SK-N-MC (cell line): ENCODE measurements around the gene TESK1.

Experiments
- DNase-seq: peaks from one replicate; pipeline ENCODE4 v3.0.0-alpha.2; 2011; ENCODE audit warnings: low read depth, low spot score
- H3K27ac ChIP-seq: fragments of 200-600 bp; sonication (generic); 2 replicates; pipeline ENCODE4 v1.5.1; 2016; ENCODE audit warnings: mixed run types
- H3K36me3 ChIP-seq: fragments of 200-600 bp; sonication (generic); 2 replicates; pipeline ENCODE4 v1.6.1; 2017; ENCODE audit warnings: antibody characterized with exemption, low read length, mixed read lengths; ENCODE audit not compliant: insufficient read depth
- H3K4me3 ChIP-seq: fragments of 200-600 bp; sonication (generic); 2 replicates; pipeline ENCODE4 v1.5.1; 2016
- H3K9ac ChIP-seq: fragments of 200-600 bp; sonication (generic); 2 replicates; pipeline ENCODE4 v1.8.0; 2017; ENCODE audit warnings: mixed run types, mixed read lengths; ENCODE audit not compliant: insufficient read length
- H3K9me3 ChIP-seq: fragments of 200-600 bp; sonication (generic); 2 replicates; pipeline ENCODE4 v1.6.1; 2017; ENCODE audit warnings: low read depth, mild to moderate bottlenecking, antibody characterized with exemption, low read length, moderate library complexity, mixed read lengths
- EZH2 ChIP-seq: fragments of 200-600 bp; sonication (generic); IDR thresholded peaks from one replicate; pipeline ENCODE4 v1.6.1; 2017; ENCODE audit warnings: antibody characterized with exemption
- FOXP2 ChIP-seq: optimal IDR thresholded peaks from 2 replicates; pipeline ENCODE3; 2011; ENCODE audit warnings: mild to moderate bottlenecking, moderate library complexity; ENCODE audit not compliant: insufficient read depth; ENCODE audit errors: extremely low read length, control extremely low read depth
- POLR2AphosphoS5 ChIP-seq: IDR thresholded peaks from 2 replicates; pipeline ENCODE4 v1.6.1; 2012; ENCODE audit warnings: mild to moderate bottlenecking, low read depth, low read length, borderline replicate concordance

The TESK1 gene

DNA sequence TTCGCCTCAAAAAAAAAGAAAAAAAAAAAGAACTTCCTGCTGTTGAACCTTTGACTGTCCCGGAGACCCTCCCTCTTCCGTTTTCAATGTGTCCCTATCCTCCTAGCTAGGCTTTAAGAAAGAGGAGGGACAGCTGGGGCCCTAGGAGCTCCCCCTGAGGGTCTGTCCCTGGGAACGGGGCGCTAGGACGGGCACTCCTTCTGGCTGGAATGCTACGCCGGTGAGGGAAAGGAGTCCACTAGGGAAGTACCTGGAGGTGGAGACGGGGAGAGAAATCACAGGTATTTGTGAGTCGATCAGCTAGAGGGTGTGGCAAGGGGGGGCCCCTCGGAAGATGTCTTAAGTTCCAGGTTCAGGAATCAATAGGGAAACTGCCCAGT is 41.1 kb downstream of the TESK1 start:
- no peak for DNase-seq
- Histone ChIP-seq H3K4me3 (peak overlapping the region; percentile 79), H3K36me3 (no peaks in the 10 kb centered on the region), H3K27ac (no peak overlapping the region), H3K9me3 (no peaks in the 10 kb centered on the region), H3K9ac (peak overlapping the region; percentile 56)
- TF ChIP-seq FOXP2, result no peak
- no peak for TF ChIP-seq EZH2
- no peak for TF ChIP-seq POLR2AphosphoS5

DNA sequence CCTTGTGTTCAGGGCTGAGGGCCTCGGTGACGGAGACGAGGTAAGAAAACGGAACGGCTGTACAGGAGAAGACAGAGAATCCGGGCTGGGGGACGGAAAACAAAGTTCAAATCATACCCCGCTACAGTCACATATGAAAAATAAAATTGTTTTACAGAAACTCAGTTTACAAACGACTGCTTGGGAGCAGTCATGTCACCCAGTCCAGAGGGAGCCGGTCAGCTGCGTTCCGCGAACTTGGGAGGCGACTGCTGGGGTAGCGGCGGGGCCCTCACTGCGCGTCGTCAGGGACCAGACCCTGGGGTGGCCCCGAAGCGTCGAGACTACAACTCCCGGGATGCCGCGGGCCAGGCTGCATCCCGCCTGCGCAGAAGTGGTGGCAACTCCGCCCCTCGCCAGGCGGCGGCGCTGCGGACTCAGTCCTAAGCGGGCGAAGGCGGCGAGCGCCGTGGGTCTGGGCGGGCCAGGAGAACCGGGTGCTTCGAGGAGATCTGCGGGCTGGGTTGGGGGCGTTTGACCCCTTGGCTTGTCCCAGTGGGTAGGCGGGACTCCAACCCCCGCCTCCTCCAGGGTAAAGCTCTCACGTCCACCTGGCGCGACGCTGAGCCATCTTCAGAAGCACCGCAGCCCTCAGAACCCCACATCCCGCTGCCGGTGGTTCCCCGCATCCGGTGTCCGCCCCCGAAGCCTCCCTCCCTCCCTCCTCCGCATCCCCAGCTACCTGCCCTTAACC is 41.6 kb downstream of the TESK1 start:
- H3K36me3 ChIP-seq, result no peaks in the 10 kb centered on the region
- H3K9me3 ChIP-seq, result no peaks in the 10 kb centered on the region
- TF ChIP-seq EZH2 (no peak), POLR2AphosphoS5 (peak; percentile 69), FOXP2 (no peak)
- H3K4me3 ChIP-seq, result peak overlapping the region; percentile 79
- DNase-seq, result no peak
- peak overlapping the region; percentile 56 for H3K9ac ChIP-seq
- H3K27ac ChIP-seq, result no peak overlapping the region

DNA sequence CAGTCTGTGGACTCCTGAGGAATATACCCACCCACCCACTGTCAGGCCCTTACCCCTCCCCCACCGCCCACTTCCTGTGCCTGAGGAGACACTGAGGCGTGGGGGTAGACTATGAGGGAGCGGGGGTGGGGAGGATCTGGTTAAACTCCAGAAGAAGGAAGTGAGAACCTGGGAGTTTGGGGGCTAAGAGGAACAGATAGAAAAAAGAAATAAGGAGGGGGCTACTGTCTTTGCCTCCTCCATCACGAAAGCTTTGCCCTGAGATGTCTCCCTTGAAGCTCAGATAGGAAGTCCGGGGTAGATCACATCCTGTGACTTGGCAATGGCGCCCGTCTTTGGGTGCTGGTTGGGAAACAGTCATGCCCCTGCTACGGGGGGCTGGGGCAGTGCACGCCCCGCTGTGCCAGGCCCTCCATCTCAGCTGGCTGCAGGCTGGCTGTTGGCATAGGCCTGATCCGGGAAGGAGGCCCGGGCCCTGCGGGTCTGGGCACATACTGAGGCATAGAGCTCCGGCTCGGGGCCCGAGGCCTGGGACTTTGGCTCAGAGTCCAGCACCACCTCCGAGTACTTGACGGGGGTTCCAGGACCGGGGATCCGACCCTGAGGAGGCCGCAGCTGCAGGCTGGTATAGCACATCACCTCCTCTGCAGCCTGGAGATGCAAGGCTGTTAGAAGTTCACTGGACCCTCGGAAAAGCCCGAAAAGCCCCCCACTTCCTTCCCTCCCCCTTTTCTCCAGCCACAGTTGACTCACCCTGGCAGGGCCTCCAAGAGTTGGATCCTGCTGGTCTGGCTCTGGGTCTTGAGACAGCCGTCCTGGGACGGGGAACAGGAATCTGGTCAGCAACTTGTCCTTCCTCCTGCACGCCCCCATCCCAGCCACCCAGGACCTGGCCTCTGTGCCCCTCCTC is 44.6 kb downstream of the TESK1 start:
- DNase-seq, result no peak
- Histone ChIP-seq H3K9ac (no peak overlapping the region), H3K4me3 (no peak overlapping the region), H3K36me3 (no peaks in the 10 kb centered on the region), H3K27ac (no peak overlapping the region), H3K9me3 (no peaks in the 10 kb centered on the region)
- TF ChIP-seq EZH2 (no peak), FOXP2 (no peak)

DNA sequence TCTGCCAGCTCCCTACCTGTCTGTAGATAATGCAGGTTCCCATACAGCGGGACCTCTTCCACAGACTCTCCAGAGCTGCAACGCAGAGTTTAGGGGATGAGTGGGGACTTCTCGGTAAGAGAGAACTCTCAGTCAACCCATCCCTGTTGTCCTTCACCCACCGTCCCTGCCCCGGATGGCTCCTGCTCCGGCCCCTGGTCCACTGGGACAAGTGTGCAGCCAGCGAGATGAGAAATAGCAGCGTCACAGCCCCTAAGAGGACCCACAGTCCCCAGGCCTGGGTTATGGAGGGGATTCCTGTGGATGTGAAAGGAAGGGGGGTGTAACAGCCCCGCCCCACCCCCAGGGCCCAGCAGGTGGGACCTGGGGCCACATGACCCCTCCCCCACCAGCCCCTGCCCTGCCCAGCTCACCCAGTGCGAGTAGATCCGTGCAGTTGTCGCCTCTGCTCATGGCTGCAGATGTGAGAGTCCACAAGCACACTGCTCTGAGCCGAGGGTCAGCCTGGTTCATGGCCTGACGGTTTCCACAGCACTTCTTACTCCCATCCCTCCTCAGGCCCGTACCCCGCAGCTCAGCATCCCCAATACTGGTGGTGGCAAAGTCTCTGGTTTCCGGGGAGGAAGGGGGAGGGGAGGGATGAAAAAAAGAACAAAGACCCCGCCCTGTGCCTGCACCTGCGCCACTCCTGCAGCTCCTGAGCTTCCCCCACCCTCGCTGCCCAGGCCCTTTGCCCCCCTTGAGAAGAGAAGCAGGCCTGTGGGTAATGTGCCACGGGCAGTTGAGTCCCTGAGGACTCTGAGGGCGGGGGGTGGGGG is 45.5 kb downstream of the TESK1 start, which contains the start of gene SIT1:
SIT1 (minus strand) TSS at position 591 of the 818 bp plus-strand sequence; CDS start at position 513, 78 bp downstream.
- DNase-seq, result no peak
- no peak within 1 kb of the TSS for H3K4me3 ChIP-seq
- no peaks in the 10 kb centered on the region for H3K9me3 ChIP-seq
- no peak for TF ChIP-seq POLR2AphosphoS5
- no peak for TF ChIP-seq FOXP2
- TF ChIP-seq EZH2, result no peak
- no peaks in the 10 kb centered on the region for H3K36me3 ChIP-seq
- no peak within 1 kb of the TSS for H3K9ac ChIP-seq
- no peak within 1 kb of the TSS for H3K27ac ChIP-seq

DNA sequence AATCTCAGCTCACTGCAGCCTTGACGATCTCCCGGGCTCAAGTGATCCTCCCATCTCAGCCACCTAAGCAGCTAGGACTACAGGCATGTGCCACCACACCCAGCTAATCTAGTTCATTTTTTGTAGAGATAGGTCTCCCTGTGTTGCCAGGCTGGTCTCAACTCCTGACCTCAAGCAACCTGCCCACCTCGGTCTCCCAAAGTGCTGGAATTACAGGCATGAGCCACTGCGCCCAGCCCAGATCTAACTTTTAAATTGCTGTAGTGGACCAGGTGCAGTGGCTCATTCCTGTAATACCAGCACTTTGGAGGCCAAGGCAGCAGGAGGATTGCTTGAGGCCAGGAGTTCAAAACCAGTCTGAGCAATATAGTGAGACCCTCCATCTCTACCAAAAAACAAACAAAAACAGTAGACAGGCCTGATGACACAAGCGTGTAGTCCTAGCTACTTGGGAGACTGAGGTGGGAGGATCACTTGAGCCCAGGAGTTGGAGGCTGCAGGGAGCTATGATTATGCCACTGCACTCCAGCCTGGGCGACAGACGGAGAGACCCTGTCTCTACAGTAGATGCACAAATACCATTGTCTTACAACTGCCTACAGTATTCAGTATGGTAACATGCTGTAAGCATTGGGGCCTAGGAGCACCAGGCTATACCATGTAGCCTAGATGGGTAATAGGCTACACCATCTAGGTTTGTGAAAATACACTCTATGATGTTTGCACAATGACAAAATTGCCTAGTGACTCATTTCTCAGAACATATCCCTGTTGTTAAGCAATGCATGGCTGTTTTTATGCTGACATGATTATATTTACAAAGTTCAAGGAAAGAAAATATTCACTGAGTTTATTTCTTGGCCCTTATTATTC is 47.1 kb downstream of the TESK1 start:
- no peaks in the 10 kb centered on the region for H3K9me3 ChIP-seq
- no peak overlapping the region for H3K4me3 ChIP-seq
- TF ChIP-seq FOXP2, result no peak
- no peak for TF ChIP-seq EZH2
- no peak for TF ChIP-seq POLR2AphosphoS5
- H3K27ac ChIP-seq, result no peak overlapping the region
- H3K9ac ChIP-seq, result no peak overlapping the region
- no peaks in the 10 kb centered on the region for H3K36me3 ChIP-seq
- DNase-seq, result no peak

DNA sequence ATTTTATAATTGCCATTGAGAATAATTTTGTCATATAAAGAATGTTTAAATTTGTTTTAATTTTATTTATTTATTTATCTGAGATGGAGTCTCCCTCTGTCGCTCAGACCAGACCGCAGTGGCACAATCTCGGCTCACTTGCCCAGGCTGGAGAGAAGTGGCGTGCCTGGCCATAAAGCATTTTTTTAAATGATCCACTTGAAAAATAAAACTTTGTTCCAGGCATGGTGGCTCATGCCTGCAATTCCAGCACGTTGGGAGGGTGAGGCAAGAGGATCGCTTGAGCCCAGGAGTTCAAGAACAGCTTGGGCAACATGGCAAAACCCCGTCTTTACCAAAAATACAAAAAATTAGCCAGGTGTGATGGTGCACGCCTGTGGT is 47.8 kb downstream of the TESK1 start:
- H3K4me3 ChIP-seq, result no peak overlapping the region
- H3K27ac ChIP-seq, result no peak overlapping the region
- TF ChIP-seq EZH2 (no peak), FOXP2 (no peak), POLR2AphosphoS5 (no peak)
- DNase-seq, result no peak
- no peaks in the 10 kb centered on the region for H3K36me3 ChIP-seq
- no peaks in the 10 kb centered on the region for H3K9me3 ChIP-seq
- no peak overlapping the region for H3K9ac ChIP-seq

DNA sequence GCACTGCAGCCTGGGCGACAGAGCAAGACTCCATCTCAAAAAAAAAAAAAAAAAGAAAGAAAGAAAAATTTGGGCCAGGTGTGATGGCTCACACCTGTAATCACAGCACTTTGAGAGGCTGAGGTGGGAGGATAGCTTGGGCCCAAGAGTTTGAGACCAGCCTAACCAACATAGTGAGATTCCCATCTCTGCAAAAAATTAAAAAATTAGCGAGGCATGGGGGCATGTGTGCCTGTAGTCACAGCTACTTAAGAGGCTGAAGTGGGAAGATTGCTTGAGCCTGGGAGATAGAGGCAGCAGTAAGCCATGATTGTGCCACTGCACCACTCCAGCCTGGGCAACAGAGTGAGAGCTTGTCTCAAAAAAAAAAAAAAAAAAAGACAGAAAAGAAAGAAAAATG is 48.5 kb downstream of the TESK1 start:
- Histone ChIP-seq H3K9me3 (no peaks in the 10 kb centered on the region), H3K36me3 (no peaks in the 10 kb centered on the region), H3K27ac (no peak overlapping the region), H3K9ac (no peak overlapping the region), H3K4me3 (no peak overlapping the region)
- no peak for TF ChIP-seq FOXP2
- DNase-seq, result no peak
